ENCODE data around the gene SLC52A1. TPM values are rescaled to one million over a fixed set of nuclear protein-coding genes. Genes with fewer than 3 reads are reported as not detected.
"Not testable (repeated sequence)": the region's sequence is repeated elsewhere in the genome, so short reads cannot be mapped to it uniquely, and the experiment has no call there.

SLC52A1 gene
- total RNA-seq, 2 experiments from 2014 or later: 0.40 to 0.94 TPM

- Mint-ChIP-seq H3K4me1 (ENCODE audit: low read depth) (peaks cover 17% of the 10 kb centered on the region), H3K4me3 (peak overlapping the region; percentile 81), H3K9me3 (ENCODE audit: insufficient read depth) (no peaks in the 10 kb centered on the region), H3K27ac (peak overlapping the region; percentile 86), H3K27me3 (ENCODE audit: low read depth) (peaks cover 3% of the 10 kb centered on the region), H3K36me3 (ENCODE audit: low read depth) (peaks cover 2% of the 10 kb centered on the region)
- ChIA-PET CTCF (interaction anchor here (0.6 to 7.5 kb wide), 22 partner anchors 10 to 122 kb away, joined by 3 to 87 read pairs (median 4); partner anchors contain the start of genes RNF167, SLC25A11, SPAG7 and ZFP3), POLR2A (interaction anchor here (0.7 to 1.0 kb wide), 3 partner anchors 11 to 84 kb away, joined by 3 read pairs; partner anchors contain the start of gene PFN1)
- peak; percentile 80 for ATAC-seq
- DNase-seq: peak; percentile 89
Measured at GRCh38 chr17:5031365-5032082, 3.7 kb downstream of the SLC52A1 start.

- ATAC-seq; H3K36me3 Mint-ChIP-seq (ENCODE audit: low read depth); POLR2A ChIA-PET; H3K27me3 Mint-ChIP-seq (ENCODE audit: low read depth); H3K9me3 Mint-ChIP-seq (ENCODE audit: insufficient read depth); DNase-seq: not testable (repeated sequence)
- peaks cover 17% of the 10 kb centered on the region for H3K4me1 Mint-ChIP-seq (ENCODE audit: low read depth)
- H3K27ac Mint-ChIP-seq: peak overlapping the region; percentile 86
- CTCF ChIA-PET: interaction anchor here (0.8 to 7.5 kb wide), 25 partner anchors 9 to 121 kb away, joined by 3 to 87 read pairs (median 4); partner anchors contain the start of genes RNF167, SLC25A11, SPAG7 and ZFP3
- H3K4me3 Mint-ChIP-seq: peak overlapping the region; percentile 81
Measured at GRCh38 chr17:5030168-5030567, 5.1 kb downstream of the SLC52A1 start.

GRCh38 chr17:5027916-5028315, 7.3 kb downstream of the SLC52A1 start:
- Mint-ChIP-seq H3K4me1 (ENCODE audit: low read depth) (peaks cover 19% of the 10 kb centered on the region), H3K27ac (no peak overlapping the region), H3K36me3 (ENCODE audit: low read depth) (peaks cover 9% of the 10 kb centered on the region), H3K9me3 (ENCODE audit: insufficient read depth) (no peaks in the 10 kb centered on the region), H3K4me3 (no peak overlapping the region), H3K27me3 (ENCODE audit: low read depth) (no peaks in the 10 kb centered on the region)
- DNase-seq (no peak), ATAC-seq (no peak)
- ChIA-PET CTCF (interaction anchor here (0.6 to 7.5 kb wide), 7 partner anchors 9 to 119 kb away, joined by 3 to 87 read pairs (median 3); no protein-coding TSS in a partner anchor), POLR2A (interaction anchor here (1.0 kb wide), 1 partner anchor 47 kb away, joined by 3 read pairs; no protein-coding TSS in a partner anchor)

GRCh38 chr17:5027299-5027698, 7.9 kb downstream of the SLC52A1 start:
- Mint-ChIP-seq H3K4me3 (no peak overlapping the region), H3K4me1 (ENCODE audit: low read depth) (peaks cover 19% of the 10 kb centered on the region), H3K27ac (no peak overlapping the region), H3K9me3 (ENCODE audit: insufficient read depth) (no peaks in the 10 kb centered on the region), H3K36me3 (ENCODE audit: low read depth) (peaks cover 16% of the 10 kb centered on the region), H3K27me3 (ENCODE audit: low read depth) (no peaks in the 10 kb centered on the region)
- DNase-seq: no peak
- ATAC-seq: no peak
- ChIA-PET POLR2A (no interaction called here), CTCF (interaction anchor here (0.8 to 7.5 kb wide), 2 partner anchors 19 to 35 kb away, joined by 3 to 87 read pairs; no protein-coding TSS in a partner anchor)

- H3K4me1 Mint-ChIP-seq (ENCODE audit: low read depth): peaks cover 6% of the 10 kb centered on the region
- POLR2A ChIA-PET: no interaction called here
- DNase-seq (no peak), ATAC-seq (no peak)
- peak overlapping the region; percentile 6 for H3K27ac Mint-ChIP-seq
- peaks cover 35% of the 10 kb centered on the region for H3K36me3 Mint-ChIP-seq (ENCODE audit: low read depth)
- no peaks in the 10 kb centered on the region for H3K27me3 Mint-ChIP-seq (ENCODE audit: low read depth)
- CTCF ChIA-PET: no interaction called here
- H3K4me3 Mint-ChIP-seq: no peak overlapping the region
- no peaks in the 10 kb centered on the region for H3K9me3 Mint-ChIP-seq (ENCODE audit: insufficient read depth)
Measured at GRCh38 chr17:5024604-5025003, 10.6 kb downstream of the SLC52A1 start.

- ATAC-seq: no peak
- ChIA-PET POLR2A (interaction anchor here (0.9 kb wide), 1 partner anchor 11 kb away, joined by 3 read pairs; no protein-coding TSS in a partner anchor), CTCF (no interaction called here)
- DNase-seq: no peak
- peaks cover 38% of the 10 kb centered on the region for H3K36me3 Mint-ChIP-seq (ENCODE audit: low read depth)
- no peaks in the 10 kb centered on the region for H3K27me3 Mint-ChIP-seq (ENCODE audit: low read depth)
- no peak overlapping the region for H3K27ac Mint-ChIP-seq
- no peaks in the 10 kb centered on the region for H3K9me3 Mint-ChIP-seq (ENCODE audit: insufficient read depth)
- H3K4me1 Mint-ChIP-seq (ENCODE audit: low read depth): peaks cover 14% of the 10 kb centered on the region
- no peak overlapping the region for H3K4me3 Mint-ChIP-seq
Measured at GRCh38 chr17:5023588-5024147, 11.6 kb downstream of the SLC52A1 start.

GRCh38 chr17:5022171-5022711, 13.0 kb downstream of the SLC52A1 start:
- DNase-seq (no peak), ATAC-seq (no peak)
- no peaks in the 10 kb centered on the region for H3K9me3 Mint-ChIP-seq (ENCODE audit: insufficient read depth)
- no peak overlapping the region for H3K27ac Mint-ChIP-seq
- H3K4me1 Mint-ChIP-seq (ENCODE audit: low read depth): peaks cover 14% of the 10 kb centered on the region
- ChIA-PET POLR2A (no interaction called here), CTCF (no interaction called here)
- H3K4me3 Mint-ChIP-seq: no peak overlapping the region
- H3K27me3 Mint-ChIP-seq (ENCODE audit: low read depth): no peaks in the 10 kb centered on the region
- peaks cover 41% of the 10 kb centered on the region for H3K36me3 Mint-ChIP-seq (ENCODE audit: low read depth)

GRCh38 chr17:5020502-5021023, 14.7 kb downstream of the SLC52A1 start:
- no peak for DNase-seq
- no peaks in the 10 kb centered on the region for H3K9me3 Mint-ChIP-seq (ENCODE audit: insufficient read depth)
- ChIA-PET CTCF (interaction anchor here (0.9 to 2.0 kb wide), 3 partner anchors 10 to 112 kb away, joined by 4 to 8 read pairs (median 7); partner anchors contain the start of gene CAMTA2), POLR2A (interaction anchor here (1.4 kb wide), 1 partner anchor 80 kb away, joined by 7 read pairs; no protein-coding TSS in a partner anchor)
- ATAC-seq: no peak
- H3K27ac Mint-ChIP-seq: no peak overlapping the region
- H3K27me3 Mint-ChIP-seq (ENCODE audit: low read depth): no peaks in the 10 kb centered on the region
- H3K4me1 Mint-ChIP-seq (ENCODE audit: low read depth): peaks cover 21% of the 10 kb centered on the region
- H3K4me3 Mint-ChIP-seq: no peak overlapping the region
- peaks cover 48% of the 10 kb centered on the region for H3K36me3 Mint-ChIP-seq (ENCODE audit: low read depth)

- H3K4me1 Mint-ChIP-seq (ENCODE audit: low read depth): peaks cover 22% of the 10 kb centered on the region
- ATAC-seq (peak; percentile 79), DNase-seq (peak; percentile 63)
- CTCF ChIA-PET: interaction anchor here (0.5 to 2.0 kb wide), 10 partner anchors 9 to 111 kb away, joined by 3 to 8 read pairs (median 4); partner anchors contain the start of genes CAMTA2, KIF1C and SPAG7
- H3K9me3 Mint-ChIP-seq (ENCODE audit: insufficient read depth): no peaks in the 10 kb centered on the region
- H3K36me3 Mint-ChIP-seq (ENCODE audit: low read depth): peaks cover 55% of the 10 kb centered on the region
- no peak overlapping the region for H3K4me3 Mint-ChIP-seq
- no peak overlapping the region for H3K27ac Mint-ChIP-seq
- POLR2A ChIA-PET: interaction anchor here (1.4 kb wide), 1 partner anchor 79 kb away, joined by 7 read pairs; no protein-coding TSS in a partner anchor
- H3K27me3 Mint-ChIP-seq (ENCODE audit: low read depth): no peaks in the 10 kb centered on the region
Measured at GRCh38 chr17:5019475-5019956, 15.7 kb downstream of the SLC52A1 start.

GRCh38 chr17:5014357-5014756, 20.9 kb downstream of the SLC52A1 start:
- ChIA-PET POLR2A (no interaction called here), CTCF (interaction anchor here (1.1 kb wide), 1 partner anchor 16 kb away, joined by 4 read pairs; no protein-coding TSS in a partner anchor)
- H3K27ac Mint-ChIP-seq: peak overlapping the region; percentile 30
- H3K27me3 Mint-ChIP-seq (ENCODE audit: low read depth): no peaks in the 10 kb centered on the region
- H3K4me1 Mint-ChIP-seq (ENCODE audit: low read depth): peaks cover 24% of the 10 kb centered on the region
- DNase-seq: no peak
- no peaks in the 10 kb centered on the region for H3K9me3 Mint-ChIP-seq (ENCODE audit: insufficient read depth)
- no peak overlapping the region for H3K4me3 Mint-ChIP-seq
- ATAC-seq: no peak
- peaks cover 34% of the 10 kb centered on the region for H3K36me3 Mint-ChIP-seq (ENCODE audit: low read depth)

- ATAC-seq (no peak), DNase-seq (no peak)
- peak overlapping the region; percentile 1 for H3K27ac Mint-ChIP-seq
- peaks cover 18% of the 10 kb centered on the region for H3K4me1 Mint-ChIP-seq (ENCODE audit: low read depth)
- H3K9me3 Mint-ChIP-seq (ENCODE audit: insufficient read depth): no peaks in the 10 kb centered on the region
- ChIA-PET POLR2A (no interaction called here), CTCF (no interaction called here)
- peaks cover 48% of the 10 kb centered on the region for H3K36me3 Mint-ChIP-seq (ENCODE audit: low read depth)
- no peaks in the 10 kb centered on the region for H3K27me3 Mint-ChIP-seq (ENCODE audit: low read depth)
- no peak overlapping the region for H3K4me3 Mint-ChIP-seq
Measured at GRCh38 chr17:5011928-5012327, 23.3 kb downstream of the SLC52A1 start.

All from activated CD8-positive, alpha-beta T cell treated with anti-CD3 and anti-CD28 coated beads, Interleukin-2, amount 10 ng/mL, durations not matched to agents 7 days and 5 days (primary cell).